Stimulated activated CD4-positive, alpha-beta T cell treated with anti-CD3 and anti-CD28 coated beads, Interleukin-2, amount 100 ng/mL, for 48 hours (primary cell): ENCODE data around the gene PXDC1.
"Not testable (repeated sequence)": the region's sequence is repeated elsewhere in the genome, so short reads cannot be mapped to it uniquely, and the experiment has no call there.

Experiments used
- DNase-seq, 2 donors: peaks; one replicate each; pipeline ENCODE4 v3.0.0-alpha.2; 2020

The PXDC1 gene

GRCh38 chr6:3782876-3783832 lies 31.6 kb upstream of the PXDC1 start:
- no peak for DNase-seq

DNA sequence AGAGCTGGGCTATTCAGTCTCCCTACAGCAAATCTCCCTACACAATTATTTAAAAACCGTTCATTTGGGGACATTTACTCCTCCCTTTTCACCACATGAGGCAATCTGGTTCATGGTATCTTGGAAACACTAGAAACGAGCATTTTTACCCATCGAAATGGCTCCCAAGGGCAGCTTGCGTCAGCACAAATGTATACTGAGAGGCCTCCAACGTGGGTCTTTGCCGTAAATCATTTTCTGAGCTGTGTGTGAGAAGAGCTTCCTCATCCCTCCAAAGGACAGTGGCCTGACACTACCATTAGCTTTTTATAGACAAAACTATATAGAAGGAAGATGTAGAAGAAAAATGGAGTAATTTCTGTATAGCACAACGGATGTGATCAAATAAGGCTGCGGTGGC lies 30.0 kb upstream of the PXDC1 start:
- no peak for DNase-seq

DNA sequence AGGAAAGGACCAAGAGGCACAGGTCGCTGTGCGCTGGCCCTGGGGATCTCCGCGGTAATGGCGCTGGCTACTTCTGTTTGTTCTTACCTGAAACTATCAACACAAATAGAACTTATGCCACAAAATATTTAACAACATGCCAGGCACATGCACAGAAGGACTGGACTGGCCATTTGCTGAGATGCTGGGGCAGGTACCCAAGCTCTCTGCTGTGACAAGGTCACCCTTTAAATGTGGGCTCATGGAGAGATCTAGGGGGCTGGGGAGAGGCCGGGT lies 28.0 kb upstream of the PXDC1 start:
- no peak for DNase-seq

- no peak for DNase-seq
Observed at GRCh38 chr6:3778701-3779573, 27.4 kb upstream of the PXDC1 start.

- no peak for DNase-seq
Observed at GRCh38 chr6:3777730-3778461, 26.4 kb upstream of the PXDC1 start.

- no peak for DNase-seq
Observed at GRCh38 chr6:3776881-3777507, 25.5 kb upstream of the PXDC1 start.

GRCh38 chr6:3775847-3776246 lies 24.3 kb upstream of the PXDC1 start:
- DNase-seq: no peak

DNA sequence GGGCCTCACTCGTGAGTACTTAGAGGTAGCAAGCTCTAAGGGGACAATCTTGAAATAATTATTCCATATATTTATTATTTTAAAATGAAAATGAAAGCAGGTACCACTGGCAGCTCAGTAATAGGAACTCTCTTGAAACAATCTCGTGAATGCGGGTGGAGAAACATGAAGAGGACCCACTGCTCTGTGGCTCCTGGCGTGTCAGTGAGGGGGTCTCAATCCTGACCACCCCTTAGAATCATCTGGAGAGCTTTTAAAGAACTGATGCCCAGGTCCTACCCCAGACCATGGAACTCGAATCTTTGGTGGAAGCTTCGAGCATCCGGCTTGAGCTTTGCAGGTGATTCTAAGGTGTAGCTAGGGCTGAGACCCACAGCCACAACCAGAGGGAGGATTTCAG lies 23.9 kb upstream of the PXDC1 start:
- DNase-seq: no peak

- DNase-seq: no peak
Observed at GRCh38 chr6:3773678-3774298, 22.3 kb upstream of the PXDC1 start.

GRCh38 chr6:3772127-3772999 lies 20.9 kb upstream of the PXDC1 start:
- not testable (repeated sequence) for DNase-seq

DNA sequence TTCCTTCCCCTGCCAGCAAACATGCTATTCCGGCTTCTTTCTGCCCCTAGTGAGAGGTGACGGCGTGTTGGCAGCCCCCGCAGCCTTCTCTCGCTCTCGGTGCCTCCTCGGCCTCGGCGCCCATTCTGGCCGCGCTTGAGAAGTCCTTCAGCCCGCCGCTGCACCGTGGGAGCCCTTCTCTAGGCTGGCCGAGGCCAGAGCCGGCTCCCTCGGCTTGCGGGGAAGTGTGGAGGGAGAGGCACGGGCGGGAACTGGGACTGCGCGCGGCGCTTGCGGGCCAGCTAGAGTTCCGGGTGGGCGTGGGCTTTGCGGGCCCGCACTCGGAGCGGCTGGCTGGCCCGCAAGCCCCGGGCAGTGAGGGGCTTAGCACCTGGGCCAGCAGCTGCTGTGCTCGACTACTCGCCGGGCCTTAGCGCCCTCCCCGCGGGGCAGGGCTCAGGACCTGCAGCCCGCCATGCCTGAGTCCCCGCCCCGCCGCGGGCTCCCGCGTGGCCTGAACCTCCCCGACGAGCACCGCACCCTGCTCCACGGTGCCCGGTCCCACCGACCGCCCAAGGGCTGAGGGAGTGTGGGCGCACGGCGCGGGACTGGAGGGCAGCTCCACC lies 20.0 kb upstream of the PXDC1 start:
- DNase-seq: no peak

DNA sequence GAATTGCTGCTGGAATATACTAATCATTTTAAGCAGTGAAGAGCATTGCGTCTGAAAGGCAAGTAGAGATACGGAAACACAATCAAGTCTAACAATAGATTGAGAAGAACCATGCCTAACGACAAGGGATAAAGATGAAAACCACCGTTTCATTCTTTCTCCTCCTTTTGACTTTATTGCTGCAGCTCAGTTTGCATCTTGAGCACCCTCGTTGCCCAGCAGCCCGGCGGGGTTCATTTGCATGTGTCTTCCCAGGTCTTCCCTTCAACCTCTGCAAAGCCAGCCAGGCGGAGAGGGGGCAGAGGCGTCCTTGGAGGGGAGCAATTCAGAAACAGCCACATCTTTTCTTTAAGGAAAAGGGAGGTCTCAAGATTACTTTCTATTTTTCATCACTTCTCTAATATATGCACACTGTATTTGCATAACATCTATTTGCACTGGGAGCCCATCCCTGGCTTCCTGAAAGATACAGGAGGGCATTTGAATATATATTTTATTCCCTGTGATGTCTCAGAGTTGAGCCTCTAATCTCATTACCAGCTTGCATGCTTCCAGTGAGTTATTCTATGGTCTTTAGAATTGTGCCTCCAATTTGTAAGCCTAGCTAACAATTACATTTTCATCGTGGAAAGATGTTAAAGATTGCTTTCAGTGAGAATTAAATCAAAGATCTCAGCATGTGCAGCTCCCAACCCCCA lies 18.7 kb upstream of the PXDC1 start:
- DNase-seq: no peak

DNA sequence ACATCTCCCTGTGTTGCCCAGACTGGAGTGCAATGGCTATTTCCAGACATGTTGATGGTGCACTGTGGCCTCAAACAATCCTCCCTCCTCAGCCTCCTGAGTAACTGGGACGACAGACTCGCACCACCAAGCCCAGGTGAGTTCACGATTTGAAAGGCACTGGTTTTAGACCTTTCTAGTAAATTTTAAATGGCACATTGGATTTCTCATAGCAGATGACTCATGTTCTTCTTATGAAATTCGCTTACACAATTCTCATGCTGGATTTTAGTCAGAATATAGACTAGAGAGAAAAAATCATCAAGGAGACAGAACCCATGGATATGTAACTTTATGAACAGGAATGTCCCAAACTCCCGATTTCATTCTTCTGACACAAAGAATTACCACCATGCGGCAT lies 18.1 kb upstream of the PXDC1 start:
- no peak for DNase-seq

DNA sequence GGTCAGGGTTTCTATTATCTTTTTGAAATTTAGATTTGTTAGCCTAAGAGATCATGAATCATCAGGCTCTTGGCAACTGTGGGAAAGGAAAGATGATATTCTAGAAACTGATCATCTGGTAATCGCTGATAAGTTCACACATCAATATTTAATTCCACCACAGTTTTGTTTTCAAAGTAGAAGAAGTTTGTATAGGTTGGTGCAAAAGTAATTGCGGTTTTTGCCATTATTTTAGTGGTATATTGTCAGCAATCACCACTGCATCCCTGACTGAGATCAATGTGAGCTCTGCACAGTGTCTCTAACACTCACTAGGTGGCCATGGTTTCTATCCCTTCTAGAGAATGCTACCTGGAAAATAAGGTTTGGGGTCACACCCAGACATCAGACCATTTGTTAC lies 17.0 kb upstream of the PXDC1 start:
- no peak for DNase-seq

- DNase-seq: not testable (repeated sequence)
Observed at GRCh38 chr6:3767483-3767882, 16.0 kb upstream of the PXDC1 start.

DNA sequence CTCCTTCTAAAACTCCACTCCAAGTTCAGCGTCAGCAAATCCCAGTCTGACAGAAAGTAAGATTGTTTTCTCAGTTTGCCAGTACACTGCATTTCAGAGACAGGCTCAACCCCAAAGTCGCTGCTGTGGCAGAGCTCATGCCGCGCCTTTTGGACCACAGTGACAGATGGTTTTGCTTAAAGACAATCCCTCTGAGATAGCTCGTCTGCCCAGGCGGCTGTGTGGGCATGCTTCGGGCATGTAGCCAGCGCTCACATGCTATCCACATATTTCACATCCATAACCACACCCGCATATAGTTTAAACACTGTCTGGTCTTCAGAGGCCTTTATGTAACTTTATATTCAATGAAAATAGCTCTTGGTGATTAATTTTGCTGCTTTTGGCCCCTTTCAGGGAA lies 14.7 kb upstream of the PXDC1 start:
- no peak for DNase-seq

DNA sequence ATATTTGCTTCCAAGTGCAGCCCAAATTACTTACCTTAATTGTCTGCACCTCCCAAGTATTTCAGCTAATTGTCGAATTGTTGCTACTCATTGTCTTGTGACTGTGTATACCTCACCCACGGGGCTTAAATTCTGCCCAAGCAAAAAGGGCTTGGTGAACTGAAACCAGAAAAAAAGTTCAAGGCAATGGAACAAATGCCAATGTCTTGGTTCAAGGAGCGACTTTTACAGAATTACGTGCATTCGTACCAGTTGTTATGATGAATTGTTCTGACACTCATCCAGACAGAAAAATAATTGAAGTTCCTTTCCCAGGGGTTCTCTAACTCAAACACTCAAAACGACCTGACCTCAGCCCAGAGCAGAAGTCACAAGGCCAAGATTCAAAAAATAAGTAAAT lies 13.9 kb upstream of the PXDC1 start:
- no peak for DNase-seq

DNA sequence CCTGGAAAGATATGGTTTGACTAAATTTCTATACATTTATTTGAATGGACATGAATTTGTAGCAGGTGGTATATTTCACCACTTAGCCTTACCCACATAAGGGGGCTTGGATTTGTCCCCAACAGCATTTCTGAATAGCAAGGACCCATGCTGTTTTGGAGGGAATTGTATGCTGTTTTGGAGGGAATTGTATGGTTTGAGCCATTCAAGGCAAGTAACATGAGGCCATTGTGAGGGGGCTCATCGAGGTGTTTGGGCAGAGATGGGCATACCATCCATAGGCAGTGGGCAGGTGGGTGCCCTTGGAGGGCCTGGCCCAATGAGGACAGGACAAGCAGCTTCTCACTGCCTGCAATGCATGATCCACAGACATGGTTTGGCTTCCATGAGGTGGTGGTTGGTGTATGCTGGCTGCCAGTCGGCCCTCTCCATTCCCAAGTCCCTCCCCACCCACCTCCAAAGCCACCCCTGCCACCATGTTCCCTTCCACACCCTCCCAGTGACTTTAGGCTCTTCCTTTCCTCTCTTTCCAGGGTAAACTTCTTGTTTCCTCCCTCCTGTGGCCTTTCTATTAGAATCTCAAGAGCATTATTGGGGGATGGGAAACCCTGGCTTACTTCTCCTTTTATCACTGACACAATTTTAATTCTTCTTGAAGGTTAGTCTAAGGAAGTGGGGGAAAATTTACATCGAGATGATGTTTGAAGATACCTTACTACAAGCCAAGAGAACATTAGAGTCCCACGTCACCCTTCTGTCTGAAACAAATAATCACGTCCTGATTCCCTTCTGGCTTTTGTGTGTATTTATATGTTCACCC lies 13.2 kb upstream of the PXDC1 start:
- DNase-seq: no peak

- no peak for DNase-seq
Observed at GRCh38 chr6:3762852-3763251, 11.3 kb upstream of the PXDC1 start.
